Measurements from ENCODE around the gene SERPINA5. TPM values are rescaled to one million over a fixed set of nuclear protein-coding genes. Genes with fewer than 3 reads are reported as not detected.

Gene SERPINA5
- total and polyA plus RNA-seq, 8 donors = 52.3 to 139 (median 96.0) TPM

GRCh38 chr14:94622653-94623421 is 41.6 kb downstream of the SERPINA5 start:
- intact Hi-C loops (cut with DNase I) = no loop called here
- FAIRE-seq (no peak), ATAC-seq (no peak), DNase-seq (no peak)
- peaks cover 0 to 3% (median 0%) of the 10 kb centered on the region in 3 donors for H3K4me1 ChIP-seq
- H3K36me3 ChIP-seq = peaks cover 13 to 64% (median 24%) of the 10 kb centered on the region in 3 donors
- TF ChIP-seq CTCF (IDR thresholded peaks at IDR 0.05) = no peak
- H3K4me3 ChIP-seq = no peak overlapping the region
- no peak overlapping the region for H3K27ac ChIP-seq
- H3K9me3 ChIP-seq = no peaks in the 10 kb centered on the region
- 77 to 78% methylated on average over 6 of the region's 6 CpGs for WGBS, 2 donors
- no peaks in the 10 kb centered on the region for H3K27me3 ChIP-seq

GRCh38 chr14:94623422-94623809 is 42.2 kb downstream of the SERPINA5 start:
- Histone ChIP-seq H3K27me3 (no peaks in the 10 kb centered on the region), H3K9me3 (no peaks in the 10 kb centered on the region), H3K36me3 (peaks cover 13 to 58% (median 24%) of the 10 kb centered on the region in 3 donors), H3K4me3 (no peak overlapping the region), H3K4me1 (peaks cover 0 to 3% (median 0%) of the 10 kb centered on the region in 3 donors), H3K27ac (no peak overlapping the region)
- intact Hi-C loops (cut with DNase I) = no loop called here
- WGBS, 2 donors = 94% methylated on average over 4 of the region's 4 CpGs
- TF ChIP-seq CTCF (IDR thresholded peaks at IDR 0.05) = no peak
- ATAC-seq = no peak
- FAIRE-seq = no peak
- DNase-seq = no peak

- H3K4me3 ChIP-seq = no peak overlapping the region
- no peaks in the 10 kb centered on the region for H3K27me3 ChIP-seq
- peaks cover 0 to 3% (median 0%) of the 10 kb centered on the region in 3 donors for H3K4me1 ChIP-seq
- no peaks in the 10 kb centered on the region for H3K9me3 ChIP-seq
- TF ChIP-seq CTCF (IDR thresholded peaks at IDR 0.05) = no peak
- H3K27ac ChIP-seq = no peak overlapping the region
- FAIRE-seq (no peak), ATAC-seq (peak in 2 of 4 donors; percentile 2 to 3), DNase-seq (peak in 1 of 6 donors; percentile 40)
- 82 to 96% methylated on average over 7 of the region's 7 CpGs for WGBS, 2 donors
- intact Hi-C loops (cut with DNase I) = no loop called here
- peaks cover 13 to 54% (median 18%) of the 10 kb centered on the region in 3 donors for H3K36me3 ChIP-seq
Observed at GRCh38 chr14:94623856-94624499, 42.8 kb downstream of the SERPINA5 start.

- FAIRE-seq (no peak), DNase-seq (no peak), ATAC-seq (peak in 2 of 4 donors; percentile 7 to 11)
- Histone ChIP-seq H3K9me3 (no peaks in the 10 kb centered on the region), H3K4me1 (no peaks in the 10 kb centered on the region), H3K4me3 (no peak overlapping the region), H3K27ac (no peak overlapping the region), H3K27me3 (no peaks in the 10 kb centered on the region), H3K36me3 (peaks cover 10 to 46% (median 16%) of the 10 kb centered on the region in 3 donors)
- TF ChIP-seq CTCF (IDR thresholded peaks at IDR 0.05) = no peak
- WGBS, 2 donors = 88 to 90% methylated on average over 10 of the region's 10 CpGs
- intact Hi-C loops (cut with DNase I) = no loop called here
Observed at GRCh38 chr14:94624537-94625352, 43.5 kb downstream of the SERPINA5 start.

Measured in pancreas (tissue), 10 donors.